ENCODE results near the gene FGL2.
"Not testable (repeated sequence)": the region's sequence is repeated elsewhere in the genome, so short reads cannot be mapped to it uniquely, and the experiment has no call there.

The FGL2 gene

GRCh38 chr7:77157446-77157845 lies 42.2 kb downstream of the FGL2 start:
- TF ChIP-seq JUND (IDR thresholded peaks at IDR 0.05; ENCODE audit: low read depth) = no peak
- in situ Hi-C loops (cut with HindIII; ENCODE audit: low pct_unique_long_range_greater_than_20kb, low sequenced_read_pairs) = no loop called here
- no peak for DNase-seq (ENCODE audit: low read depth in 1 of 2, low spot score in 1 of 2)

GRCh38 chr7:77157034-77157433 lies 42.6 kb downstream of the FGL2 start:
- DNase-seq (ENCODE audit: low read depth in 1 of 2, low spot score in 1 of 2); in situ Hi-C loops (cut with HindIII; ENCODE audit: low pct_unique_long_range_greater_than_20kb, low sequenced_read_pairs): not testable (repeated sequence)

- in situ Hi-C loops (cut with HindIII; ENCODE audit: low pct_unique_long_range_greater_than_20kb, low sequenced_read_pairs); DNase-seq (ENCODE audit: low read depth in 1 of 2, low spot score in 1 of 2): not testable (repeated sequence)
Observed at GRCh38 chr7:77155601-77156377, 43.8 kb downstream of the FGL2 start.

GRCh38 chr7:77154917-77155464 lies 44.6 kb downstream of the FGL2 start:
- DNase-seq (ENCODE audit: low read depth in 1 of 2, low spot score in 1 of 2); in situ Hi-C loops (cut with HindIII; ENCODE audit: low pct_unique_long_range_greater_than_20kb, low sequenced_read_pairs): not testable (repeated sequence)

GRCh38 chr7:77152232-77152631 lies 47.4 kb downstream of the FGL2 start:
- in situ Hi-C loops (cut with HindIII; ENCODE audit: low pct_unique_long_range_greater_than_20kb, low sequenced_read_pairs); DNase-seq (ENCODE audit: low read depth in 1 of 2, low spot score in 1 of 2): not testable (repeated sequence)
